NB4 (cell line): ENCODE results near the gene SMOC2.

Experiments used
- MYC ChIP-seq: IDR thresholded peaks from 2 replicates; pipeline ENCODE4 v1.6.1; 2011; ENCODE audit warnings: low read depth, low read length
- POLR2A ChIP-seq: IDR thresholded peaks from 2 replicates; pipeline ENCODE4 v1.6.1; 2011; ENCODE audit warnings: mild to moderate bottlenecking; ENCODE audit not compliant: insufficient read length; ENCODE audit errors: extremely low read depth
- TF ChIP-seq, protein P1 (sequence below): IDR thresholded peaks from 2 replicates; pipeline ENCODE4 v1.6.1; 2011; ENCODE audit warnings: low read depth, low read length
- TF ChIP-seq, protein P2 (sequence below): IDR thresholded peaks from one replicate; pipeline ENCODE4 v1.5.1; 2012; ENCODE audit warnings: low read depth, low read length

DNA sequence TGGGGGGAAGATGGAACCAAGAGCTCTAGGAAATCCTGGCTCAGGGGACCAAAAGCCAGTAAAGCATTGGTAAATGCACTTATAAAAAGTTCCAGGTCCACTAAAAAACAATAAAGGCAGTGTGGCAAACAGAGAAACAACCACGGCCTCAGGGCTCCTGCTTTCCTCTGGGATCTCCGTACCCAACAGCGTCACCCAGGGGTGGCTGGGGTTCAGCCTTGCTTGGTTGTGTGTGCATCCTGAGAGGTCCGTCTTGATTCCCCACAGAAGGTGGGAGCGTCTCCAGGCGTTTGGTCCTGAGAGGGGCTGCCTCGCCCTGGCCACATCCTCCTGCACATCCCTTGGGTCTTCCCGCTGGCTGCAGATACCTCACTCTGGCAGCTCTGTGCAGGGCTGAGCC lies 60.6 kb downstream of the SMOC2 start:
- TF ChIP-seq, protein P1, sequence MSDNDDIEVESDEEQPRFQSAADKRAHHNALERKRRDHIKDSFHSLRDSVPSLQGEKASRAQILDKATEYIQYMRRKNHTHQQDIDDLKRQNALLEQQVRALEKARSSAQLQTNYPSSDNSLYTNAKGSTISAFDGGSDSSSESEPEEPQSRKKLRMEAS, result no peak
- TF ChIP-seq, protein P2, sequence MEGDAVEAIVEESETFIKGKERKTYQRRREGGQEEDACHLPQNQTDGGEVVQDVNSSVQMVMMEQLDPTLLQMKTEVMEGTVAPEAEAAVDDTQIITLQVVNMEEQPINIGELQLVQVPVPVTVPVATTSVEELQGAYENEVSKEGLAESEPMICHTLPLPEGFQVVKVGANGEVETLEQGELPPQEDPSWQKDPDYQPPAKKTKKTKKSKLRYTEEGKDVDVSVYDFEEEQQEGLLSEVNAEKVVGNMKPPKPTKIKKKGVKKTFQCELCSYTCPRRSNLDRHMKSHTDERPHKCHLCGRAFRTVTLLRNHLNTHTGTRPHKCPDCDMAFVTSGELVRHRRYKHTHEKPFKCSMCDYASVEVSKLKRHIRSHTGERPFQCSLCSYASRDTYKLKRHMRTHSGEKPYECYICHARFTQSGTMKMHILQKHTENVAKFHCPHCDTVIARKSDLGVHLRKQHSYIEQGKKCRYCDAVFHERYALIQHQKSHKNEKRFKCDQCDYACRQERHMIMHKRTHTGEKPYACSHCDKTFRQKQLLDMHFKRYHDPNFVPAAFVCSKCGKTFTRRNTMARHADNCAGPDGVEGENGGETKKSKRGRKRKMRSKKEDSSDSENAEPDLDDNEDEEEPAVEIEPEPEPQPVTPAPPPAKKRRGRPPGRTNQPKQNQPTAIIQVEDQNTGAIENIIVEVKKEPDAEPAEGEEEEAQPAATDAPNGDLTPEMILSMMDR, result no peak
- TF ChIP-seq POLR2A (no peak), MYC (no peak)
